Measurements from ENCODE around the gene VBP1.
"Not testable (repeated sequence)": the region's sequence is repeated elsewhere in the genome, so short reads cannot be mapped to it uniquely, and the experiment has no call there.

The VBP1 gene

DNA sequence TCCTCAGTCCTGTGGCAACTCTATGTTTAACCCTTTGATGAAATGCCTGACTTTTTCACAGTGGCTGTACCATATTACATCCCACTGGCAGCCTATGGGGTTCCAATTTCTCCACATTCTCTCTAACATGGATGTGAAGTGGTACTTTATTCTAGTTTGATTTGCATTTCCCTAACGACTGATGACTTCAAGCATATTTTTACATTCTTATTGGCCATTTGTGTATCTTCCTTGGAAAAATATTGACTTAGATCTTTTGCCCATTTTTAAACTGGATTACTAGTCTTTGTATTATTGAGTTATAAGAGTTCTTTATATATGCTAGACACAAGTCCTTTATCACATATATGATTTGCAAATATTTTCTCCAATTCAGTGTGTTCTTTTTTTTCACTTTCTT, 50.2 kb downstream of the VBP1 start:
- no peak for DNase-seq

DNA sequence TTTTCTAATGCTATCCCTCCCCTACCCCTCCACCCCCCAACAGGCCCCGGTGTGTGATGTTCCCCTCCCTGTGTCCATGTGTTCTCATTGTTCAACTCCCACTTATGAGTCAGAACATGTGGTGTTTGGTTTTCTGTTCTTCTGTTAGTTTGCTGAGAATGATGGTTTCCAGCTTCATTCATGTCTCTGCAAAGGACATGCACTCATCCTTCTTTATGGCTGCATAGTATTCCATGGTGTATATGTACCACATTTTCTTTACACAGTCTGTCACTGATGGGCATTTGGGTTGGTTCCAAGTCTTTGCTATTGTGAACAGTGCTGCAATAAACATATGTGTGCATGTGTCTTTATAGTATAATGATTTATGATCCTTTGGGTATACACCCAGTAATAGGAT, 51.7 kb downstream of the VBP1 start:
- not testable (repeated sequence) for DNase-seq

DNA sequence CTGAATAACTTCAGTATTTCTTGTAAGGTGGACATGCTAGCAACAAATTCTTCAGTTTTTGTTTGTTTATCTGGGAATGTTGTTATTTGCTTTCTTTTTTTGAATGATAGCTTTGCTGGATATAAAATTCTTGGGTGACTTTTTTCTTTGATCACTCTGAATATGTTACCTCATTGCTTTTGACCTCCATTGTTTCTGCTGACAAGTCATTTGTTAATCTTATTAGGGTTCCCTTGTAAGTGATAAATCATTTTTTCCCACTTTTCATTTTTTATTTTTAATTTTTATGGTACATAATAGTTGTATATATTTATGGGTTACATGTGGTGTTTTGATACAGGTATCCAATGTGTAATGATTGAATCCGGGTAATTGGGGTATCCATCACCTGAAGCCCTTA, 54.7 kb downstream of the VBP1 start:
- DNase-seq = no peak

DNA sequence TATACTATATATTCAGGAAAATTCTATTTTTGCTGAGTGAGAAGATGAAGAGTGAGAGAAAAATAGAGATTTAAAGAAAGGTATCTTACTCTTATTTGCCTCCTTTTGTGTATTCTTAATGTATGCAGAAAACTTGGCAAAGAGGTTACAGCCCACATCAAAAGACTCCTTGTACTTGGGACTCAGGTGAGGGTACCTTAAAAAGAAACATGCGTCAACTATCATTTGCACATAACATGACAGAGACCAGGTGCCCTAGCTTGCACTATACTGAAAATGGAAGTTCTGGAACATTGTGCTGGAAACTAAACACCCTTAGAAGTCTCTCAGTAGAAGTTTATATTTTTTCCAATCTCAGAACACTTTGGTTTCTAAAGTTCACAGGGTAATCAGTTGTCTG, 63.6 kb downstream of the VBP1 start:
- no peak for DNase-seq
